Spinal cord (tissue), 10 donors: Measurements from ENCODE around the gene FTHL17. TPM values are rescaled to one million over a fixed set of nuclear protein-coding genes. Genes with fewer than 3 reads are reported as not detected.

Source experiments
- DNase-seq, 6 donors: peaks; one replicate each; pipeline versions ENCODE4 v3.0.0 to v3.0.0-alpha.2; 2013 to 2015; ENCODE audit warnings: low spot score in 6 of 6, low read depth in 4 of 6
- H3K27ac ChIP-seq: one replicate; pipeline ENCODE4 v1.5.1; 2013; ENCODE audit warnings: low read depth, low read length, control low read depth
- H3K27me3 ChIP-seq: one replicate; pipeline ENCODE4 v1.6.1; 2013; ENCODE audit warnings: low read length; ENCODE audit not compliant: control insufficient read depth, insufficient read depth
- H3K36me3 ChIP-seq: one replicate; pipeline ENCODE4 v1.6.1; 2013; ENCODE audit warnings: low read length; ENCODE audit not compliant: control insufficient read depth, insufficient read depth
- H3K4me1 ChIP-seq: one replicate; pipeline ENCODE4 v1.6.1; 2013; ENCODE audit warnings: low read length; ENCODE audit not compliant: control insufficient read depth, insufficient read depth
- H3K4me3 ChIP-seq: one replicate; pipeline ENCODE4 v1.5.1; 2013; ENCODE audit warnings: low read depth, low read length, control low read depth
- H3K9me3 ChIP-seq: one replicate; pipeline ENCODE4 v1.6.1; 2013; ENCODE audit warnings: low read length; ENCODE audit not compliant: control insufficient read depth, insufficient read depth
- WGBS: methylation state at CpG from one replicate; pipeline ENCODE4 v1.1.5; 2013; ENCODE audit warnings: missing lambda C conversion rate; ENCODE audit not compliant: insufficient coverage; 5-methylcytosine and 5-hydroxymethylcytosine counted together
- polyA plus RNA-seq, 2 donors: library from polyadenylated mRNA; unstranded; fragments of 120-200 nt; gene quantifications; one replicate each; pipeline ENCODE4 v1.2.1, GENCODE V29; 2013; ENCODE audit not compliant: insufficient read length in 2 of 2
- total RNA-seq, 2 donors: library from RNA; depleted of rRNA in 1 of 2; stranded (reverse); fragments of 120-200 nt in 1 of 2; fragments of >200 nt in 1 of 2; gene quantifications; one replicate each; pipeline versions ENCODE4 v1.2.3 to v1.2.4, GENCODE V29; 2013 to 2014
- donor health status: healthy.

FTHL17 gene
- total and polyA plus RNA-seq, 4 donors = not detected

DNA sequence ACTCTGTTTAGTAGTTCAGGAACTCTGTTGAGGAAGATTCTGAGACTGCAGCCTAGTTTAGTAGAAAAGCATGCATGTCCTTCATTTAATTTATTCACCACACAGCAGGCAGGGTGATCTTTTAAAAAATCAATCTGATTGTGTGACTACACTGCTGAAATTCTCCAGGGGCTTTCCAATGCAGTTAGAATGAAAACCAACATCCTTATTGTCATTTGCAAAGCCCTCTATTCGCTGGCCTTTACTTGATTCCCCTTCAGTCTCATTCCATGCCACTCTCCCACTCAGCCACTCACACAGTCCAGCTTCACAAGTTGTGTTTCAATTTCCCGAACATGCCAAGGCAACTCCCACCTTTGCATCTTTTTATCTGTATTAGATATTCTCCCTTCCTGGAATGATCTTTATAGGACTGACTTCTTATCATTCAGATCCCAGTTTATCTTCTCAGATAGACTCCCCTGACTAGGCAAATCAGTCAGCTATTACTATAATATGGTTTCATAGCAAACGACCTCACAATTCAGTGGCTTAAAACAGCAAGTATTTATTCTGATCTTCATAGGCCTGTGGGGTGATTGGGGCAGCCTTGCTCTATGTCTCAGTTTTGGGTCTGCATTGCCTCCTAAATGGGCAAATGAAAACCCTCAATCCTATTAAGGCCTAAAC lies 21.3 kb upstream of the FTHL17 start:
- DNase-seq = peak in 1 of 6 donors; percentile 1
- H3K27me3 ChIP-seq = no peaks in the 10 kb centered on the region
- H3K9me3 ChIP-seq = no peaks in the 10 kb centered on the region
- H3K27ac ChIP-seq = no peak overlapping the region
- no peaks in the 10 kb centered on the region for H3K4me1 ChIP-seq
- no peak overlapping the region for H3K4me3 ChIP-seq
- WGBS = 57% methylated on average over 2 of the region's 3 CpGs
- H3K36me3 ChIP-seq = no peaks in the 10 kb centered on the region

DNA sequence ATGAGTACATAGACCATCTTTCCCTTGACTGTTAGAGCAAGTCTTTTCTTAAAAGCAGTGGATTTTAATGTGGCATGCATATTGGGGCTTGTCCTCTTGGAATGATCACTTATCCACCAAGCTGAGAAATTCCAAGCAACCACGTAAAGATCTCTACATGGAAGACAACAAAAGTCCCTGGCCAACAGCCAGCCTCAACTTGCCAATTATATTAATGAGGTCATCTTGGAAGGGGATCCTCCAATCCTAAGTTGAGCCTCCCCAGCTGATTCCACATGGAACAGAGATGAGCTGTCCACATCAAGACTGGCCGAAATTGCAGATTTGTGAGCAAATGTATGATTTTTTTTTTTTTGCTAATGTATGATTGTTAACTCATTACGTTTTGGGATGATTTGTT lies 20.6 kb upstream of the FTHL17 start:
- H3K36me3 ChIP-seq = no peaks in the 10 kb centered on the region
- H3K27me3 ChIP-seq = no peaks in the 10 kb centered on the region
- no peaks in the 10 kb centered on the region for H3K4me1 ChIP-seq
- WGBS = no CpG with 5 or more reads among the region's 3 CpGs
- no peak for DNase-seq
- no peak overlapping the region for H3K27ac ChIP-seq
- no peak overlapping the region for H3K4me3 ChIP-seq
- no peaks in the 10 kb centered on the region for H3K9me3 ChIP-seq

DNA sequence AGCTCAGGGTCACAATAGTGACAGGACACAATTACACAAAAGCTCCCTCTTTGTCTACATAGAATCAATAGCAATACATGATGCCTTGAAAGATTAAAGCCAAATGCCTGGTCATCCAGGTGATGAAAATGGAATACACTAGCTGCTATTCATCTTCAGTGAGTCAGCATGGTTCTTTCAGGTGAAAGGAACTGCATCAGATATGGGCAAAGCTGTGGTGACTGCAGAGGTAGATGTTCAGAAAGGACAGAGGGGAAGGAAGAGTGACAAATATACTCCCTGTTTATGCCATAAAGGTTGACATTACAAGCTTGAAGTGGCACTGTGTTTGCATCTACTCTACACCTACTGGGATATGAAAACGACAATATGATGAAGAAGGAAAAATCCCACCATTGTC lies 20.0 kb upstream of the FTHL17 start:
- Histone ChIP-seq H3K9me3 (no peaks in the 10 kb centered on the region), H3K27me3 (no peaks in the 10 kb centered on the region), H3K36me3 (no peaks in the 10 kb centered on the region), H3K27ac (no peak overlapping the region), H3K4me3 (no peak overlapping the region), H3K4me1 (no peaks in the 10 kb centered on the region)
- DNase-seq = no peak
- WGBS = no CpG with 5 or more reads among the region's 1 CpG

DNA sequence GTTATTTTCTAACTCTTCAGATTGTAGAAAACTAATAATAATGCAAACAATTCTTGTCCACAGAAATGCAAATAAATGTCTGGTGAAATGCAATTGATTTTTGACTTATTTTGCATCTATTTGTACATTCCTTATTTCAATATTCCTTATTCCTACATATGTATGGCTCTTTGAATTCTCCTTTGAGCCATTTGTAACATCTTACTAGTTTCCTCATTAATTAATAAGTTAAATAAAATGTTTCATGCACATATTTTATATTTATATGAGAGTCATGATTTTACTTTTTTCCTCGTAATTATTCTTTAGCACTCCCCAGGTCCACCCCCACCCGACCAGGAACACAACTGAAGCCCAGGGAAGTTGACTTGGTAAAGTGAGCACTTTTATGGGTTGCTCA lies 2.7 kb upstream of the FTHL17 start:
- H3K36me3 ChIP-seq = no peaks in the 10 kb centered on the region
- H3K27ac ChIP-seq = no peak overlapping the region
- peaks cover 3% of the 10 kb centered on the region for H3K9me3 ChIP-seq
- H3K27me3 ChIP-seq = no peaks in the 10 kb centered on the region
- H3K4me1 ChIP-seq = no peaks in the 10 kb centered on the region
- no peak overlapping the region for H3K4me3 ChIP-seq
- DNase-seq = no peak
- no CpG with 5 or more reads among the region's 2 CpGs for WGBS

DNA sequence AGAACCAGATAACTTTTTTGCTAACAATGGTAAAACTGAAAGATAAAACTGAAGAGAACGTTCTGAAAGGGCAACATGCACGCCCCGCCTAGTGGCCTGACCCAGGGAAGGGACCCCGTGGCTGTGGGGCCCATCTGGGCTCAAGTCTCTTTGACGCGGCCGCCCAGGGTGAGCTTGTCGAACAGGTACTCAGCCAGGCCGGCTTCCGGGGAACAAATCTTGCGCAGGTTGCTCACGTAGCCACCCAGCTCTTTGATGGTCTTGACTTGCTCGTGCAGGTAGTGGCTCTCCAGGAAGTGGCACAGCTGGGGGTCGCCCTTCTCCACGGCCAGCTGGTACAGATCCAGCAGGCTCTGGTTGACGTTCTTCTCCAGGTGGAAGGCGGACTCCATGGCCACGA lies 579 bp downstream of the FTHL17 start:
- no peaks in the 10 kb centered on the region for H3K9me3 ChIP-seq
- no peak overlapping the region for H3K27ac ChIP-seq
- no peaks in the 10 kb centered on the region for H3K27me3 ChIP-seq
- H3K4me3 ChIP-seq = no peak overlapping the region
- H3K4me1 ChIP-seq = no peaks in the 10 kb centered on the region
- 88% methylated on average over 18 of the region's 18 CpGs for WGBS
- no peaks in the 10 kb centered on the region for H3K36me3 ChIP-seq
- no peak for DNase-seq

DNA sequence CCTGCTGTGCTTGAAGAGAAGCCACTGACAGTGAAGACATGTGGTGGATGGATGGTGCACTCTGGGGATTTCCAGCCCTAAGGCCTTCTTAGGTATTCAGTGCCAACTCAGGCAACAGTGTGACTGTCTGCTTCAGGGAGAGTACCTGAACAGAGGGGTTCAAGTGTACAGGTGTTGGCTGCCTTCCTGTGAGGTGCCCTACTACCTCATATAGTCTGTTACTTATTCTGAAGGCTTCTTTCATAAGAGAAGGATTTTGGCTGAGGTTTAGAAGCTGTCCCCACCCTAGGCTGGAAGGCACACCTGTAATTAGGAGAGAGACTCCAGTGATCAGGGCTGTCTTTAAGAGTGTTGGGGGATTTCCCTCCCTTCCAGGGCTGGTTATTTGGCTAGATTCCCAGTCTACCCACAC lies 1.8 kb downstream of the FTHL17 start:
- no peak for DNase-seq
- no peaks in the 10 kb centered on the region for H3K27me3 ChIP-seq
- no peak overlapping the region for H3K27ac ChIP-seq
- H3K4me1 ChIP-seq = no peaks in the 10 kb centered on the region
- H3K36me3 ChIP-seq = no peaks in the 10 kb centered on the region
- no peaks in the 10 kb centered on the region for H3K9me3 ChIP-seq
- no peak overlapping the region for H3K4me3 ChIP-seq

DNA sequence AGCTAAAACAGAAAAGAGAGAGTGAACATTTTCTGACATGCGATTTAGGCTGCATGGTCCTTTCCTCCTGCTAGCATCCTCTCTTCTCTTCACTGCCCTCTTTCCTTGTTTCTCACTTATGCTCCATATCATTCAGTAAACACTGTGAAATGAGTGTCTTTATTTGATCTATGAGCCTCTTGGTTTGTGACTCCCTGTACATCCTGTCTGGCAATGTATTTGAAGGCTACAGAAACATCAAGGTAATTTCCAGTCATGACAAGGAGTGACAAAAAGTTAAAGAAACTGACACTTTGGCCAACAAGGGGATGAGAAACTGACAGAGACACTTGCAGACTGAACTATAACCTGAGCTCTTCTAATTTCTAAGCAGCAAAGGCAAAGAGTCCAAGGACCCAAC lies 8.7 kb downstream of the FTHL17 start:
- H3K27ac ChIP-seq = no peak overlapping the region
- H3K9me3 ChIP-seq = no peaks in the 10 kb centered on the region
- no peaks in the 10 kb centered on the region for H3K27me3 ChIP-seq
- WGBS = no CpG with 5 or more reads among the region's 1 CpG
- H3K4me1 ChIP-seq = no peaks in the 10 kb centered on the region
- no peaks in the 10 kb centered on the region for H3K36me3 ChIP-seq
- H3K4me3 ChIP-seq = no peak overlapping the region
- DNase-seq = no peak

DNA sequence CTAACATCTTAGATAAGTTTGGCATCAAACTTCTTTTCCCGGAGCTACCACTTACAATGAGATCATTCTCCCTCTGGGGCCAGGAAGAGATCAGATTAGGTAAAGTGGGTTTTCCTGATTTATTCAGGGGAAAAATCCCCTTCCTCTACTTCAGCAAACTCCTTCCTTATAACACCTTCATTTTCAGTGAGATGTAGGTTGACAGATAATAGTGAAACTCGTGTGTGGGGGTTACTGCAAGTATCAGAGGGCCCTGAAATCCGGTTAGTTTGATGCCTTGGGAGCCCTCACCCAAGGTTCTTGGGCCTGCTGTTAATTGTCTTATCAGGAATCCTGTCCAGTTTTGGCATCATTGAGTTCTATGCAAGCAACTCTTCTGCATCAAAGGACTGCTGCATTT lies 10.8 kb downstream of the FTHL17 start:
- Histone ChIP-seq H3K4me1 (no peaks in the 10 kb centered on the region), H3K36me3 (no peaks in the 10 kb centered on the region), H3K9me3 (no peaks in the 10 kb centered on the region), H3K27me3 (no peaks in the 10 kb centered on the region), H3K27ac (no peak overlapping the region), H3K4me3 (no peak overlapping the region)
- WGBS = 50% methylated on average over 1 of the region's 3 CpGs
- DNase-seq = no peak

DNA sequence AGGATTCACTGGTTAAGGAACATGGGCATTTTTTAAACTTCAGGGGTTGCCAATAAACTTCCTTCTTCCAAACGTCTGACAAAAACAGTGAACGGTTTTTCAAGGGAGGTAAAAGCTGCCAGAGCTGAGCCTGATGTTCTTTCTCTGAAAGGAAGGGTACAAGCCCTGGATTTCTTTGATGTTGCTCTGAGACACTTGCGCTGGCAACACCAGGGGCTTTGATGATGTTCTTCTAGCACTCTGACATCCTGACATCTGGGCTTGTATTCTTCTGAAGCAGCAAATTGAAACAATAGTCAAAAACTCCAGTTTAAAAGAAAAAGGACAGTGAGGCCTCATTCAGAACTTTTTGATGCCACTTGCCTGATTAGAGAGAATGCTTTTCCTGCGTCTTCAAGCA lies 11.8 kb downstream of the FTHL17 start:
- Histone ChIP-seq H3K27ac (no peak overlapping the region), H3K4me3 (no peak overlapping the region), H3K9me3 (no peaks in the 10 kb centered on the region), H3K4me1 (no peaks in the 10 kb centered on the region), H3K27me3 (no peaks in the 10 kb centered on the region), H3K36me3 (no peaks in the 10 kb centered on the region)
- DNase-seq = no peak
- 13% methylated on average over 3 of the region's 4 CpGs for WGBS

DNA sequence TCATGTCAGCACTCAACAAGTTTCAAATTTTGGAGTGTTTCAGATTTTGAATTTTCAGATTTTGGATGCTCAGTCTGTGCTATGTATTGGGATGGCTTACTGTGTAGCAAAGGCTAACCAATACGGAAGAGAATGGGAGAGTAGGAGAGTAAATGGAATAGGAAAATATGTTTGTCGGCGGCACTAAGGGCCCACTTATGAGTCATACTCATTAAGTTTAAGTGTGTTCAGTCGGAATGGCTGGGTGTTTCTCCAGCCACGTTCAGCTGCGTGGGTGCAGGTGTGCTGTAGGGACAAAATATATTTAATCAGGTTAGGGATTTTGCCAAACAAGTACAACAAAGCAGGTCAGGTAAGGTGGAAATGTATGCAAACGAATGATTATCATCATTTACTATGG lies 13.6 kb downstream of the FTHL17 start:
- no peaks in the 10 kb centered on the region for H3K36me3 ChIP-seq
- H3K4me3 ChIP-seq = no peak overlapping the region
- 66% methylated on average over 6 of the region's 7 CpGs for WGBS
- DNase-seq = no peak
- no peaks in the 10 kb centered on the region for H3K4me1 ChIP-seq
- H3K9me3 ChIP-seq = no peaks in the 10 kb centered on the region
- H3K27ac ChIP-seq = no peak overlapping the region
- H3K27me3 ChIP-seq = no peaks in the 10 kb centered on the region
